GM19397 (cell line): ENCODE measurements around the gene C4orf50.

Experiments used
- ATAC-seq: cut with Tn5 transposase; IDR thresholded peaks from one replicate; pipeline ENCODE4 v1.9.1; 2021; ENCODE audit warnings: mild to moderate bottlenecking, moderate library complexity; ENCODE audit not compliant: unreplicated experiment

The C4orf50 gene

GRCh38 chr4:6018331-6018730 lies at the start of gene C4orf50:
TSS of gene C4orf50 (minus strand) at chr4:6018431.
- ATAC-seq, result no peak

DNA sequence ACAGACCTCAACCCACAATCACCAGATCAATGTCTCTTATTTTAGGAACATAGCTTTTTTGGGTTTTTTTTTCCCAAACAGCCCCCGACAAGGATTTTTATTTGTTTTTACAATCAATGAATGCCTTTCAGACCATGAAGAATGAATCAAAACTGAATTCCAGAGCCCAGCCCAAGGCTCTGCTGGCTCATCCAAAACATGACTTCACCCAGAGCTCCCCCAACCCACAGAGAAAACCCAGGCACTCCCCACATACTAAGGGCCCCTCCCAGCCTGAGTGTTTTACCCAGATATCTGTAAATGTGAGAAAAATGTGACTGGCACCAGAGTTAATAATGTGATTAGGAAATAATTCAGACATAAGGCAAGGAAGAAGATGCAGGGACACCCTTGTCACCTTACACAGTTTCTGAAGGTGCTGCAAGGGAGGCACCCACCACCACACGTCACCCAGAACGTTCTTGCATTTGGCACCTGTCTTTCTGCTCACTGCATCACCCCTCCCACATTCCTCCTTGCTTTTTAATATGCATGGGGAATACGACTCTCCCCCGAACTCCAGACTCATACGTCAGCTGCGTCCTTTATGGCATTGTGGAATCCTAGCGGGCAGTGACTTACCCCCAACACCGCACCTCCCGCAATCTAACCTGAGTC lies 47.8 kb upstream of the C4orf50 start:
- ATAC-seq, result no peak

- no peak for ATAC-seq
Measured at GRCh38 chr4:6065166-6065565, 46.9 kb upstream of the C4orf50 start.

DNA sequence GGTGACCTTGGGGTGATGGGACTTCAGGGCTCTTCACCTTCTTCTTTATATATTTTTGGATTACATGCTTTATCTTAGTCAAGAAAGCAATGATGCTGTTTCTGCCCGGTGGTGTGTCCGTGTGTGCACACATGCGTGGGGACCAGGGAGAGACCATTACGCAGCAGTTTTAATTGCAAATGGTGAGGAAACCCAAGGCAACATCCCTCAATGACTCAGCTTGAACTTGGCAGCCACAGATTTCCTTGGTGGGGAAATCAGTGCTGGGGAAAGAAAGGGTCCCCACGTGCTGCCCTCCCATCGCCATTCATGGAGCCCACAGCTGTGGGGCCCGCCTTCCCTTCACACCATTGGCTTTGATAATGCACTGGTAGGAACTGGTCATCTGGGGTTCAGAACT lies 46.2 kb upstream of the C4orf50 start:
- ATAC-seq, result no peak

- ATAC-seq, result no peak
Measured at GRCh38 chr4:6063684-6064083, 45.5 kb upstream of the C4orf50 start.

GRCh38 chr4:6062133-6062532 lies 43.9 kb upstream of the C4orf50 start:
- ATAC-seq, result no peak

GRCh38 chr4:6059375-6059805 lies 41.2 kb upstream of the C4orf50 start:
- no peak for ATAC-seq

DNA sequence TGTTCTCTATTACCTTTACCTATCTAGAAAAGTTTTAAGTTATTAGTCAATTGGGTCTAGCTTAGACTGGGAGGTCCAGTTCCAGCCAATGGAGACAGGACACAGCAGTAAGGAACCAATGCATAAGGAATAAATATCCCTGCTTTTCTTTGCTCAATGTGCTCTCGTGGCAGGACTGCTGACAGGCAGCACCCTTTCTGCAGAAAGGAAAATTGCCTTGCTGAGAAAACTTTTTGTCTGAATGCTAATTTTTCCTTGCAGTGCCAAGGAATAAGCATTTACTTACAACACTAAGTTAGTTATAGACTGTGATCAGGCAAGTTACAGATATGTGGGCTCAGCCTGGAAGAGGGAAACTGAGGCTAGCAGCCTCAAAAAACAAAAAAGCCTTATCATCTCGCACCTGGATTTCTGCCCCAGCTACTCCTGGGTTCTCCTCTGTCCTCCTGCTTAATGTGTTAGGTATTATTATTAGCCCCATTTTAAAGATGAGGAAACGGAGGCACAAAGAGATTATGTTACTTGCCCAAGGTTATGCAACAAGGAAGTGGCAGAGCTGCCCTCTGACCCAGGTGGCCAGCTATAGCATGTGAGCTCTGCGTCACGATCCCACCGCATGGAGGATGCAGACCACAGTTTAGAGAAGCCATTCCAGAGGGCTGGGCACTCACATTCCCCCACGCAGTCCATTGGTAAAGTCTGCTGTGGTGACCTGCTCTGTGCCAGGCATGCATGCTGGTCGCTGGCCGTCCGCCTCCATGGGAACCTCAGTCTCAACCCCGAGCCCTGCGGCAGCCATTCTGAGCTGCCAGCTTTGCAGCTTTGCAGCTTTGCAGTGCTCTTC lies 40.5 kb upstream of the C4orf50 start:
- no peak for ATAC-seq

- ATAC-seq, result no peak
Measured at GRCh38 chr4:6056976-6057766, 38.9 kb upstream of the C4orf50 start.

DNA sequence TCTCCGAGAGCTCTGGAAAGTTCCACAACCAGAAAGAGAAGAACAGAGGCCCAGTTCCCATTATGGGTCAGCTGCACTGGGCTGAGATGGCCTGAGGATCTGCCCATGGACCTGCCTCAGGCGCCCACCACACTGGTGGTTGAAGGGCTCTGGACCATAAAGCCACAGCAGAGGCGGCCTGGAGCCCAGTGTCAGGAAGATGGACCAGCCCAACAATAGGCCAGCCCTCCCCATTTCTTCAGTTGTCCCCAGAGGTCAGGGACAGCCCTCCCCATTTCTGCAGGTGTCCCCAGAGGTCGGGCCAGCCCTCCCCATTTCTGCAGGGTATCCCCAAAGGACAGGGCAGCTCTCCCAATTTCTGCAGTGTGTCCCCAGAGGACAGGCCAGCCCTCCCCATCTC lies 37.2 kb upstream of the C4orf50 start:
- ATAC-seq, result no peak

GRCh38 chr4:6055030-6055429 lies 36.8 kb upstream of the C4orf50 start:
- no peak for ATAC-seq

GRCh38 chr4:6054162-6054922 lies 36.1 kb upstream of the C4orf50 start:
- ATAC-seq, result no peak

DNA sequence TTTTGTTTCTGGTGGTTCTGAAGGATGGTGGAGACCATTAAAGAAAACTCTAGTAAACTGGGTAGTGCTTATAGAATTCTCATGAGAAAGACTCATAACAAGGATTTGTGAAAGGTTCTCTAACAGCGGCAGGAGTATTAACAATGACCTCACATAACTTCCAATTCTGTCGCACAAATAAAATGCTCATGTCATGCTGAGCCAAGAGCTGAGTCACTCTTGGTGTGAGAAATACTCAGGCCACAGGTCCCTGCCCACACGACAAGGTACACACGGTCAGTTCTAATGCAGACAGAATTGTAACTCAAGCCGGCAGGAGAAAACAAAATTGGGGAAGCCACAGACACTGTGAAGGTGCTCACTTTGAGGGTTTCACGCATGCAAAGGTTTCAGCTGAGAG lies 34.4 kb upstream of the C4orf50 start:
- no peak for ATAC-seq

- ATAC-seq, result no peak
Measured at GRCh38 chr4:6050551-6050950, 32.3 kb upstream of the C4orf50 start.

- ATAC-seq, result no peak
Measured at GRCh38 chr4:6049985-6050384, 31.8 kb upstream of the C4orf50 start.

- ATAC-seq, result no peak
Measured at GRCh38 chr4:6049278-6049677, 31.0 kb upstream of the C4orf50 start.

DNA sequence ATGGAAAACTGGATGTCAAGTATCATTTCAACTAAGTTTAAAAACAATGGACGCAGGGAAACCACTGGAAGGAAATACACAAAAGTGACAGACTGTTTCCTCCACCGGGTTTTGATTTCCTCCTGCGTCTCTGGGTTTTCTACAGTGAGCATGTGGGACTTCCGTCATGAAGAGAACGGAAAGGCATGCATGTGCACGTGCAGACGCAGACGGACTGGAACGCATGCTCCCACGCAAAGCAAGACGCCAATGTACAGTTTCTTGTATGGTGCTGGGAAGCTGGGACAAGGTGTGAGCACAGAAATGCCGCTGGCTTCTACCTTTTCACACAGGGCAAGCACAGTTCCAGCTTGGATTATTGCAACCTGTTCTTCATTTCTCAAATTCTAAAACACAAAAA lies 30.3 kb upstream of the C4orf50 start:
- ATAC-seq, result no peak

GRCh38 chr4:6047130-6047673 lies 29.0 kb upstream of the C4orf50 start:
- no peak for ATAC-seq

- no peak for ATAC-seq
Measured at GRCh38 chr4:6046526-6047129, 28.4 kb upstream of the C4orf50 start.

- no peak for ATAC-seq
Measured at GRCh38 chr4:6044805-6045204, 26.6 kb upstream of the C4orf50 start.
